LNCAP (cell line): Measurements from ENCODE around the gene ZC3HAV1.

Experiments used
- TF ChIP-seq, protein P1 (sequence below): fragments of 450-650 bp; IDR thresholded peaks from 2 replicates; pipeline ENCODE4 v1.5.1; 2017; ENCODE audit warnings: mild to moderate bottlenecking

Gene ZC3HAV1

GRCh38 chr7:139109983-139110411 is 477 bp upstream of the ZC3HAV1 start:
- TF ChIP-seq, protein P1, sequence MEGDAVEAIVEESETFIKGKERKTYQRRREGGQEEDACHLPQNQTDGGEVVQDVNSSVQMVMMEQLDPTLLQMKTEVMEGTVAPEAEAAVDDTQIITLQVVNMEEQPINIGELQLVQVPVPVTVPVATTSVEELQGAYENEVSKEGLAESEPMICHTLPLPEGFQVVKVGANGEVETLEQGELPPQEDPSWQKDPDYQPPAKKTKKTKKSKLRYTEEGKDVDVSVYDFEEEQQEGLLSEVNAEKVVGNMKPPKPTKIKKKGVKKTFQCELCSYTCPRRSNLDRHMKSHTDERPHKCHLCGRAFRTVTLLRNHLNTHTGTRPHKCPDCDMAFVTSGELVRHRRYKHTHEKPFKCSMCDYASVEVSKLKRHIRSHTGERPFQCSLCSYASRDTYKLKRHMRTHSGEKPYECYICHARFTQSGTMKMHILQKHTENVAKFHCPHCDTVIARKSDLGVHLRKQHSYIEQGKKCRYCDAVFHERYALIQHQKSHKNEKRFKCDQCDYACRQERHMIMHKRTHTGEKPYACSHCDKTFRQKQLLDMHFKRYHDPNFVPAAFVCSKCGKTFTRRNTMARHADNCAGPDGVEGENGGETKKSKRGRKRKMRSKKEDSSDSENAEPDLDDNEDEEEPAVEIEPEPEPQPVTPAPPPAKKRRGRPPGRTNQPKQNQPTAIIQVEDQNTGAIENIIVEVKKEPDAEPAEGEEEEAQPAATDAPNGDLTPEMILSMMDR: no peak

DNA sequence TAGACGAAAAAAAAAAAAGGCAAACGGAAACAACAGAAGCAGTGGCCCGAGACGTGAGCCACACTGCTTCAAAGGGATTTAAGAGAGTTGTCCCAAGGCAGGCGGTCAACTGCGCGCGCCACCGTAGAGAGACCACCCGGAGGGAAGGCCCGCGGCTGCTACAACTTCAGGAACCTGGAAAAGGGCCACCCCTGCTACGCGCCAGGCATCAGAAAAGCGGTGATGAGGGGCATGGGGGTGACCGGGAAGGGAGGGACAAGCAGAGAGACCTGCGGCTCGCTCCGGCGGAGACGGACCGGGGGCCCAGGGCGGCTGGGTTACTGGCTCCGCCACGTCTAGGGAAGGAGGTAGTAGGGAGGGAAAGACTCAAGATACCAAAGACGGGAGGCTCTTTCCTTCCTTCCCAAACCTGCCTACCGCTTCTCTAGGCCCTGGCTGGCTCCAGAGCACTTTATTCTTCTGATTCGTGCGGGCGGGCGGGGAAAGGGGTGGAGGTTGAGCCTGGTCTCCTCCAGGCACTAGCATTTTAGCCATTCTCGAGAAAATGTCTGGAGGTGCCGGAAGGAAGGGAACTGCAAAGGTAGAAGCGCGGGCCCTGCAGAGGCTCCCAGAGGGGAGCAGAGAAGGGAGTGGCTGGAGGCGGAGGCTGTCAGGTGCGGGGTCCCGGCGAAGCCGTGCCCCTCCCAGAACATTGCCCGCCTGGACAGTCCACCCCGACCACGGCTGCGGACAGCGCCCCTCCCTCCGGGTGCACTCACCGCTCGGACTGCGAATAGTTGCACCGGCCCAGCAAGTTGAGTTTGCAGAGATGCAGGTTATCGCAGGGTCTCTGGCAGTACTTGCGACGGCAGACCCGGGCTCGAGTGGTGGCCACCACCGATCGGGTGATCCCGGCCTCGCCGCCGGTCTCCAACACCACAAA is 993 bp downstream of the ZC3HAV1 start:
- TF ChIP-seq, protein P1: no peak

DNA sequence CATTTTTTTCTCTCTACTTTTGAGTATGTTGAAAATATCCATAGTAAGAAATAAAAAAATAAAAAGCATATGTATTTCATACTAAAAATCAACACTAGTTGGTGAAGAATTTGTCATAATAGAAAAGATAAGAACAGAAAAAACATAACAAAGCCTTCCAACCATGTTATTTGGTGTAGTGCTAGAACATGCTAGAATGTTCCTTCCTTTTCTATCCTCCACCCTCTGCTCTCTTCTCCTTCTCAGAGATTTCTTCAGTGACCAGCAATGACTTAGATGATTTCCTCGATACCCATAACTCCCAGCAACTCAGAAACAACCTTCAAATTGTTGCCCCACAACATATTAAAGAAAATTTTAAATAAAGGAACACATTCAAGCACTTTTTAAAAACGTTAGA is 2.6 kb downstream of the ZC3HAV1 start:
- TF ChIP-seq, protein P1: no peak

DNA sequence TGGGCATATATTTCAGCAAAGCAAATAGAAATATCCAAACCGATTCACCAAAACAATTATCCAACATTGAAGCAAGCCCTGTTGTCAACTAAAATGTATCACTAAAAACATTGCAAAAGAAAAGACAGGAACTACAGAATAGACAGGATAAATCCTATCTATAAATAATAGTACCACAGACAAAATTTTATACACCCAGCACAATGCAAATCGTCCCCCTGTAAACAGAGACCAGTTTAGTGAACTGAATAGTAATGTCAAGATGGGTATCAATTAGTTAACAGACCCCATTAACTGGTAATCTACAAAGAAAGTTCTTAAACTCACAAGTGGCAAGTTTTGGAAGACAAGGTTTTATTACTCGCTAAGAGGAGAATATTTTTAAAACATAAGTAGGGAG is 4.0 kb downstream of the ZC3HAV1 start:
- TF ChIP-seq, protein P1: no peak

DNA sequence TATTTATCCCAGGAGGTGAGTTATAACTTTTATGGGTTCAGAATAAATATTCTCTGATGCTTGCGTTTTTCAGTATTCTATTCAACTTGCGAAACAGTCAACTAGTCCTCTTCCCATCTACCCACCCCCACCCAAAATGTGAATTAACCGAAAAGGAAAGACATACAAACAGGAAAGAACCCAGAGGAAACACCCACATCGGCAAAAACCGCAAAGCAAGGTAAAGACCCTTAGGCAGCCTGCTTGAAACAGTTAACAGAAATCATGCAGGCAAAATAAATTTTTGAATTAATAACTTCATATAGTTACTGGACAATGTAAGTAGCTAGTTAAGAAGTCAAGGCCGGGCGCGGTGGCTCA is 5.4 kb downstream of the ZC3HAV1 start:
- TF ChIP-seq, protein P1: no peak

- TF ChIP-seq, protein P1: no peak
These were observed 6.3 kb downstream of the ZC3HAV1 start for GRCh38 chr7:139103057-139103815.

- TF ChIP-seq, protein P1: no peak
These were observed 10.2 kb downstream of the ZC3HAV1 start for GRCh38 chr7:139099172-139099947.
